Keratinocyte (primary cell): Measurements from ENCODE around the gene PRKCE.

Experiments used
- EZH2 ChIP-seq: IDR thresholded peaks from one replicate; pipeline ENCODE4 v1.6.1; 2012; ENCODE audit warnings: inconsistent platforms, mild to moderate bottlenecking, low read length, moderate library complexity
- TF ChIP-seq, protein P1 (sequence below), 3 experiments: IDR thresholded peaks in 1 of 3; conservative IDR thresholded peaks in 1 of 3; optimal IDR thresholded peaks in 1 of 3; 2 replicates in 2 of 3; 3 replicates in 1 of 3; pipeline versions ENCODE3 to v1.5.1; 2011; ENCODE audit warnings: low read length in 3 of 3, mild to moderate bottlenecking in 3 of 3, moderate library complexity in 2 of 3, control low read depth in 1 of 3, inconsistent platforms in 1 of 3; ENCODE audit not compliant: insufficient read depth in 2 of 3; ENCODE audit errors: extremely low read depth in 1 of 3

DNA sequence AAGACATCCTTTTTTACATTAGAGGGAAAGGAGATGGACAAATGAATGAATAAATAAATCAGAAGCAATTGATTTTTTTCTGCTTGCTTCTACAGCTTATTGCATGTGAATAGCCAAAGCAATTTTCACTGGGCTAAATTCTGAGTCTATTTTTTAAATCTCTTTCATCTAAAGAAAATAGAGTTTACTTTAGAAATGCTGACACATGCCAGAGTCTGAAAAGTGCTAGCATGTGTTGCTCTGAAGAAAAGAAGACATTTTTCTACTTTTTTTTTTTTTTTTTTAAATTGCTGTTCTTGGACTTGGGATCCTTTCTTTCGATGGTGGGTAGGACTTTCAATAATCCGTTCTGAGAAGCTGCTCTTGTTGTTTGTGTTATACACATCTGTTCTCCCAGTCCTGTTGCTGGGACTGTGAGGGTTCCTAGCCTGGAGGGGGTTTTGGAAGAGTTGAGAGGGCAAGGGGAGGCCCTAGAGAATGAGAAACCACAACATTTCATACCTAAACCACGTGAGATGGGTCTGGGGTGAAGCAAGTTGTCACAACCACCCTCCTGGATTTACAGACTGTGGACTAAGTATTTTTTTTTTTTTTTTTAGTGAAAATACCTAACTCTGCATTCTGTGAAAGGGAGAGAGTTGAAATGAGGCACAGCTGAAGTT is 193.5 kb downstream of the PRKCE start:
- TF ChIP-seq, protein P1, sequence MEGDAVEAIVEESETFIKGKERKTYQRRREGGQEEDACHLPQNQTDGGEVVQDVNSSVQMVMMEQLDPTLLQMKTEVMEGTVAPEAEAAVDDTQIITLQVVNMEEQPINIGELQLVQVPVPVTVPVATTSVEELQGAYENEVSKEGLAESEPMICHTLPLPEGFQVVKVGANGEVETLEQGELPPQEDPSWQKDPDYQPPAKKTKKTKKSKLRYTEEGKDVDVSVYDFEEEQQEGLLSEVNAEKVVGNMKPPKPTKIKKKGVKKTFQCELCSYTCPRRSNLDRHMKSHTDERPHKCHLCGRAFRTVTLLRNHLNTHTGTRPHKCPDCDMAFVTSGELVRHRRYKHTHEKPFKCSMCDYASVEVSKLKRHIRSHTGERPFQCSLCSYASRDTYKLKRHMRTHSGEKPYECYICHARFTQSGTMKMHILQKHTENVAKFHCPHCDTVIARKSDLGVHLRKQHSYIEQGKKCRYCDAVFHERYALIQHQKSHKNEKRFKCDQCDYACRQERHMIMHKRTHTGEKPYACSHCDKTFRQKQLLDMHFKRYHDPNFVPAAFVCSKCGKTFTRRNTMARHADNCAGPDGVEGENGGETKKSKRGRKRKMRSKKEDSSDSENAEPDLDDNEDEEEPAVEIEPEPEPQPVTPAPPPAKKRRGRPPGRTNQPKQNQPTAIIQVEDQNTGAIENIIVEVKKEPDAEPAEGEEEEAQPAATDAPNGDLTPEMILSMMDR (optimal IDR thresholded peaks at IDR 0.05 in 1 of 3, IDR thresholded peaks at IDR 0.05 in 1 of 3, conservative IDR thresholded peaks at IDR 0.05 in 1 of 3; ENCODE audit: extremely low read depth in 1 of 3, insufficient read depth in 2 of 3, low read length in 3 of 3) = no peak
- TF ChIP-seq EZH2 = no peak
